RKO (cell line): ENCODE data around the gene SLC6A4.
"Not testable (repeated sequence)": the region's sequence is repeated elsewhere in the genome, so short reads cannot be mapped to it uniquely, and the experiment has no call there.

Source experiments
- DNase-seq: peaks from one replicate; pipeline ENCODE4 v3.0.0-alpha.2; 2016; ENCODE audit warnings: low spot score

SLC6A4 gene

GRCh38 chr17:30238387-30239088 lies 3.0 kb upstream of the SLC6A4 start:
- no peak for DNase-seq

- no peak for DNase-seq
Measured at GRCh38 chr17:30238003-30238344, 2.5 kb upstream of the SLC6A4 start.

GRCh38 chr17:30237296-30238002 lies 2.0 kb upstream of the SLC6A4 start:
- no peak for DNase-seq

GRCh38 chr17:30236766-30237165 lies 1.3 kb upstream of the SLC6A4 start:
- no peak for DNase-seq

- DNase-seq, result no peak
Measured at GRCh38 chr17:30236297-30236624, 764 bp upstream of the SLC6A4 start.

- no peak for DNase-seq
Measured at GRCh38 chr17:30234964-30235363, 533 bp downstream of the SLC6A4 start.

- no peak for DNase-seq
Measured at GRCh38 chr17:30234296-30234695, 1.2 kb downstream of the SLC6A4 start.

- no peak for DNase-seq
Measured at GRCh38 chr17:30232824-30233427, 2.6 kb downstream of the SLC6A4 start.

- no peak for DNase-seq
Measured at GRCh38 chr17:30232015-30232823, 3.3 kb downstream of the SLC6A4 start.

GRCh38 chr17:30230596-30231125 lies 4.8 kb downstream of the SLC6A4 start:
- peak; percentile 35 for DNase-seq

GRCh38 chr17:30230009-30230408 lies 5.5 kb downstream of the SLC6A4 start:
- not testable (repeated sequence) for DNase-seq

- no peak for DNase-seq
Measured at GRCh38 chr17:30229012-30229411, 6.5 kb downstream of the SLC6A4 start.

- DNase-seq, result no peak
Measured at GRCh38 chr17:30228011-30228410, 7.5 kb downstream of the SLC6A4 start.

GRCh38 chr17:30226878-30227277 lies 8.6 kb downstream of the SLC6A4 start:
- DNase-seq, result no peak

GRCh38 chr17:30225919-30226553 lies 9.5 kb downstream of the SLC6A4 start:
- DNase-seq, result no peak

GRCh38 chr17:30225112-30225511 lies 10.4 kb downstream of the SLC6A4 start:
- DNase-seq, result no peak

- no peak for DNase-seq
Measured at GRCh38 chr17:30224419-30224960, 11.0 kb downstream of the SLC6A4 start.

- no peak for DNase-seq
Measured at GRCh38 chr17:30222721-30223175, 12.7 kb downstream of the SLC6A4 start.

GRCh38 chr17:30222251-30222650 lies 13.2 kb downstream of the SLC6A4 start:
- no peak for DNase-seq

GRCh38 chr17:30221346-30221745 lies 14.2 kb downstream of the SLC6A4 start:
- no peak for DNase-seq

GRCh38 chr17:30220414-30220813 lies 15.1 kb downstream of the SLC6A4 start:
- DNase-seq, result no peak

- DNase-seq, result no peak
Measured at GRCh38 chr17:30219833-30220232, 15.7 kb downstream of the SLC6A4 start.
